ENCODE data around the gene RUNX1.

RUNX1 gene

DNA sequence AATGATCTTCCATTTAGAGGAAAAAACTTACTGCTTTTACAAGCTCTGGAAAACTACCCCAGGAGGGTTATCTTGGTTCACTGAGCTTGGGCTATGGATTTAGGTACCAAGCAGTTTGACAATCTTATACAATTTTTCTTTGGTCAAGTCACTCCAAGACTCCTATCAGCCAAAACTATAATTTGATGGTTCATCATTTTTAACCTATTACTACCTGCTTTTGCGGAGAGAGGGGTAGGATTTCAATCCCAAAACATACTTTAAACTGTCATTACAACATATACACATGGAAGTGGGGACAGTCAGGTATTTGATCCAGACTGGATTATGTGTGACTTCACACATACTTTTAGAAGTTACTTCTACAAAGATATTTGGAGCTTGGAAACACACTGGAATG lies 71.8 kb downstream of the RUNX1 start:
- no peak for DNase-seq (ENCODE audit: low read depth)
- no peak overlapping the region for H3K4me3 ChIP-seq (replicated peaks; ENCODE audit: low read depth, low read length)
- TF ChIP-seq, protein P1, sequence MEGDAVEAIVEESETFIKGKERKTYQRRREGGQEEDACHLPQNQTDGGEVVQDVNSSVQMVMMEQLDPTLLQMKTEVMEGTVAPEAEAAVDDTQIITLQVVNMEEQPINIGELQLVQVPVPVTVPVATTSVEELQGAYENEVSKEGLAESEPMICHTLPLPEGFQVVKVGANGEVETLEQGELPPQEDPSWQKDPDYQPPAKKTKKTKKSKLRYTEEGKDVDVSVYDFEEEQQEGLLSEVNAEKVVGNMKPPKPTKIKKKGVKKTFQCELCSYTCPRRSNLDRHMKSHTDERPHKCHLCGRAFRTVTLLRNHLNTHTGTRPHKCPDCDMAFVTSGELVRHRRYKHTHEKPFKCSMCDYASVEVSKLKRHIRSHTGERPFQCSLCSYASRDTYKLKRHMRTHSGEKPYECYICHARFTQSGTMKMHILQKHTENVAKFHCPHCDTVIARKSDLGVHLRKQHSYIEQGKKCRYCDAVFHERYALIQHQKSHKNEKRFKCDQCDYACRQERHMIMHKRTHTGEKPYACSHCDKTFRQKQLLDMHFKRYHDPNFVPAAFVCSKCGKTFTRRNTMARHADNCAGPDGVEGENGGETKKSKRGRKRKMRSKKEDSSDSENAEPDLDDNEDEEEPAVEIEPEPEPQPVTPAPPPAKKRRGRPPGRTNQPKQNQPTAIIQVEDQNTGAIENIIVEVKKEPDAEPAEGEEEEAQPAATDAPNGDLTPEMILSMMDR (IDR thresholded peaks at IDR 0.05; ENCODE audit: low read length, missing control alignments): no peak

DNA sequence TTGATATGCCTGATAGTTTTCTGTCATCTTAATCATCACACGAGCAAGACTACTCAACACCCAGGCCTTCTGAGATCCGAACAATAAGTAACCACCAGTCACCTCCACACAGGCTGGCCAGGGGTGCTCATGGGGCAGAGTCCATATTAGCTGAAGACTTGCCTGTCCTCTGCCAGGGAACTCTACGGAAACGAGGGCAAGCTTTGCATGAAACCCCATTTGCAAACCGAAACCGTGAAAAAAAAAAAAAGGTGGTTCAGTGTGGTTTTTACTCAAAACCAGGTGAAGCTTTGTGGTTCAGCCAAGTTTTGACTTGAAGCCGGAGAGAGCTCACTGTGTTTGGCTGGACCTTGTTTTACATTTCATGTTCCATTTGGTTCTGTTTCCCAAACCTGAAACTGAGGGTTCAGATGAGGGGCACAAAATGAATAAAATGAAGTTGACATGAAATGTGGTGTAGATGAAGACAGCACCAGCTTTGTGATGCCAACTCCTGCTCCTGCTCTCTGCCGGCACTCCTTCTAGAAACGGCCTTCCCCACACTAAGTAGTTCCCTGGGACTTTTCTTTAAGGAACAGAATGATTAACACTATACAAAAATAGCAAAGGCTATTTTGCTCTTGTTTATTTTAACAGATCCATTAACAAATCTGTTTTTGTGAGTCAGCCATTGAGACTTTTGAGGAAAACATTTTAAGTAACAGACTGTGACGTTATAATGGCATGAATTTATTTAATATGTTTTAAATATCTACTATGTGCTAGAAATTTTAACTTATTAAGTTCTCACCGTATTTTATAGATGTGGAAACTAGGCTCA lies 74.7 kb downstream of the RUNX1 start:
- TF ChIP-seq, protein P1 (IDR thresholded peaks at IDR 0.05; ENCODE audit: low read length, missing control alignments): no peak
- DNase-seq (ENCODE audit: low read depth): no peak
- no peak overlapping the region for H3K4me3 ChIP-seq (replicated peaks; ENCODE audit: low read depth, low read length)

DNA sequence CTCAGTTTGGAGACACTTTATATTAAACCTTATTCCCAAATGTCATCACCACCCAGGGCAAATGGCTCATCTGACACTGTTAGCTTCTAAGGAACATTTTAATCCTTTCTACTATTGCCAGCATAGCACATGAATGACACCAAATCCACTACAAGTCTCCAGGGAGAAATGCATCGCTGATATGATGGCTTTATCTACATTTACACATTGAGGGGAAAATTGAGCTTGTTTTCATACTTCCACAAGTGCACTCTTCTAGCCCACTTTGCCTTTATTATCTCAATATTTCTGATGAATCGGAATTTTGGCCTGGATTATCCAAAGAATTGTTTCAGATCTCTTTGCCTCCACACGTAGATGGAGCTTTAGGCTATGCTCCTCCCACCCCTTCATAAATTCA lies 75.4 kb downstream of the RUNX1 start:
- TF ChIP-seq, protein P1 (IDR thresholded peaks at IDR 0.05; ENCODE audit: low read length, missing control alignments): no peak
- no peak for DNase-seq (ENCODE audit: low read depth)
- H3K4me3 ChIP-seq (replicated peaks; ENCODE audit: low read depth, low read length): no peak overlapping the region

DNA sequence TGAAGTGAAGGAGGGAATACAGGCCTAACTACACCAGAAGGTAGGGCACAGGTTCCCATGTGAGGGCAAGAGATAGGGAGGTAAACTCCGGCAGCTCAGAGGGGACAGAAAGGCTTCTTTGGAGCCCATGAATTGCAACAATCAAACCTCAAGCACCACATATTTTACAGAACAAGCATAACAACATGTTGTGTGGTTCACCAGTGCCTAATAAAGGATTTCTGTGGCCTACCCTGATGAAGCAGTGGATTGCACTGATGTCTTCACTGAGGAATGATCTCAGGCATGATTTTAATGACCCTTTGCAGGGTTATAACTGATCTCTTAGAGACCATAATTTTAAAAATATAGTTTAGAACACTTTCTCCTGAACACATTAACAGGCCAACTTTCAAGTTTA lies 77.4 kb downstream of the RUNX1 start:
- DNase-seq (ENCODE audit: low read depth): no peak
- TF ChIP-seq, protein P1 (IDR thresholded peaks at IDR 0.05; ENCODE audit: low read length, missing control alignments): no peak
- H3K4me3 ChIP-seq (replicated peaks; ENCODE audit: low read depth, low read length): no peak overlapping the region

DNA sequence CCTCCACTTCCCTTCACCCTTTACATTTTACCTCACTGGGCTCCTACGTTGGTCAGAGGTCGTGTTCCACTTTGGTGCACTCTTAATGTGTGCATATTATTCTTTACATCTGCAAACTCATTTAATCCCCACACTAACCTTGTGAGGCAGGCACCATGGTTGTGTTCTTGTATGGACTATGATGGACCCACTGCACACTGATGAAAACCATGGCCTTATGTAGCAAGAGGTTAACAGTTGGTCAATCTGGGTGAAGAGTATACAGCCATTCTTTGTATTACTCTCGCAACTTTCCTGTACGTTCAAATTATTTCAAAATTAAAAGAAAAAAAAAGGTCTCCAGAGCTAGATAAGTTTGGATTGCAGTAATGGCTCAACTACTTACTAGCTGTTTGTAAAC lies 78.5 kb downstream of the RUNX1 start:
- TF ChIP-seq, protein P1 (IDR thresholded peaks at IDR 0.05; ENCODE audit: low read length, missing control alignments): no peak
- no peak overlapping the region for H3K4me3 ChIP-seq (replicated peaks; ENCODE audit: low read depth, low read length)
- DNase-seq (ENCODE audit: low read depth): no peak

DNA sequence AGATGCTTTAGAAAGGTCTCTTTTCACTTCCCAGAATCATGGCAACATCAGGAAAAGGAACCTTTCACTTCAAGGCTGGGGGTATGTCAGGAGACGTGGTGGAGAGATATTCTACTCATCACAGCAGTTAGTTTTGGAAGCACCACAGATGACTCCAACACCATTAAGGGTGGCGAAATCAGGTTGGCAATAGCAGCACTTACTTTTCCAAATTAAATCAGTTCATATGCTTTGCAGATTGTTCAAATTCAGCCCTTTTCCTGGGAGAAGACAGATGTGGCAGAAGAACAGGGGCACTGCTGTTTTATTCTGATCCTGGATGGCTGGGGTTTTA lies 79.0 kb downstream of the RUNX1 start:
- no peak overlapping the region for H3K4me3 ChIP-seq (replicated peaks; ENCODE audit: low read depth, low read length)
- no peak for DNase-seq (ENCODE audit: low read depth)

More for the DNA sequence above, 79.0 kb downstream of the RUNX1 start:
- TF ChIP-seq, protein P1 (IDR thresholded peaks at IDR 0.05; ENCODE audit: low read length, missing control alignments): no peak

All from fibroblast of pulmonary artery (primary cell).